Spleen (tissue), 7 donors: ENCODE measurements around the gene ZNF268.

Experiments
- CTCF ChIP-seq, 11 experiments: fragments of 200-600 bp in 7 of 11; fragments of 450-650 bp in 4 of 11; sonication (generic) in 4 of 11; IDR thresholded peaks in 8 of 11; conservative IDR thresholded peaks in 3 of 11; 1 replicate in 7 of 11; 2 replicates in 4 of 11; pipeline versions ENCODE4 v1.4.0 to v1.8.0; 2016 to 2021; ENCODE audit warnings: antibody characterized with exemption in 11 of 11, inconsistent platforms in 4 of 11, mild to moderate bottlenecking in 1 of 11
- POLR2A ChIP-seq, 3 donors: fragments of 450-650 bp; IDR thresholded peaks; one replicate each; pipeline ENCODE4 v1.5.1; 2017; ENCODE audit warnings: antibody characterized with exemption in 3 of 3, mild to moderate bottlenecking in 1 of 3
- donor health status: DM: no; HTN: no; CAD: no; lungs with moderate emphysema.
- donor health status: DM: no; HTN: no; CAD: no.
- donor health status: DM: no; HTN: no; CAD: no.

- TF ChIP-seq CTCF (IDR thresholded peaks at IDR 0.05 in 8 of 11, conservative IDR thresholded peaks at IDR 0.05 in 3 of 11): no peak
- no peak for TF ChIP-seq POLR2A (IDR thresholded peaks at IDR 0.05)
Measured at GRCh38 chr12:133180669-133181068, 626 bp upstream of the ZNF268 start.
